Measurements from ENCODE around the gene CDH13.

GRCh38 chr16:83803811-83804210, 1177.0 kb downstream of the CDH13 start:
- TF ChIP-seq CSDC2 (CRISPR knock-in tag; IDR thresholded peaks at IDR 0.05) (no peak), ZFP3 (CRISPR knock-in tag; IDR thresholded peaks at IDR 0.05) (no peak), TOX (CRISPR knock-in tag; IDR thresholded peaks at IDR 0.05; ENCODE audit: borderline replicate concordance) (no peak), RARB (CRISPR knock-in tag; IDR thresholded peaks at IDR 0.05) (no peak), ZNF70 (CRISPR knock-in tag; IDR thresholded peaks at IDR 0.05) (no peak), ESRRG (CRISPR knock-in tag; IDR thresholded peaks at IDR 0.05) (no peak), SNAI2 (CRISPR knock-in tag; IDR thresholded peaks at IDR 0.05) (no peak), ZFP30 (CRISPR knock-in tag; IDR thresholded peaks at IDR 0.05) (no peak), OSR1 (CRISPR knock-in tag; IDR thresholded peaks at IDR 0.05) (no peak)
- TF ChIP-seq, protein P1, sequence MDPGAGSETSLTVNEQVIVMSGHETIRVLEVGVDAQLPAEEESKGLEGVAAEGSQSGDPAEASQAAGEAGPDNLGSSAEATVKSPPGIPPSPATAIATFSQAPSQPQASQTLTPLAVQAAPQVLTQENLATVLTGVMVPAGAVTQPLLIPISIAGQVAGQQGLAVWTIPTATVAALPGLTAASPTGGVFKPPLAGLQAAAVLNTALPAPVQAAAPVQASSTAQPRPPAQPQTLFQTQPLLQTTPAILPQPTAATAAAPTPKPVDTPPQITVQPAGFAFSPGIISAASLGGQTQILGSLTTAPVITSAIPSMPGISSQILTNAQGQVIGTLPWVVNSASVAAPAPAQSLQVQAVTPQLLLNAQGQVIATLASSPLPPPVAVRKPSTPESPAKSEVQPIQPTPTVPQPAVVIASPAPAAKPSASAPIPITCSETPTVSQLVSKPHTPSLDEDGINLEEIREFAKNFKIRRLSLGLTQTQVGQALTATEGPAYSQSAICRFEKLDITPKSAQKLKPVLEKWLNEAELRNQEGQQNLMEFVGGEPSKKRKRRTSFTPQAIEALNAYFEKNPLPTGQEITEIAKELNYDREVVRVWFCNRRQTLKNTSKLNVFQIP (CRISPR knock-in tag; IDR thresholded peaks at IDR 0.05; ENCODE audit: borderline replicate concordance, low read depth): no peak
- TF ChIP-seq, protein P2, sequence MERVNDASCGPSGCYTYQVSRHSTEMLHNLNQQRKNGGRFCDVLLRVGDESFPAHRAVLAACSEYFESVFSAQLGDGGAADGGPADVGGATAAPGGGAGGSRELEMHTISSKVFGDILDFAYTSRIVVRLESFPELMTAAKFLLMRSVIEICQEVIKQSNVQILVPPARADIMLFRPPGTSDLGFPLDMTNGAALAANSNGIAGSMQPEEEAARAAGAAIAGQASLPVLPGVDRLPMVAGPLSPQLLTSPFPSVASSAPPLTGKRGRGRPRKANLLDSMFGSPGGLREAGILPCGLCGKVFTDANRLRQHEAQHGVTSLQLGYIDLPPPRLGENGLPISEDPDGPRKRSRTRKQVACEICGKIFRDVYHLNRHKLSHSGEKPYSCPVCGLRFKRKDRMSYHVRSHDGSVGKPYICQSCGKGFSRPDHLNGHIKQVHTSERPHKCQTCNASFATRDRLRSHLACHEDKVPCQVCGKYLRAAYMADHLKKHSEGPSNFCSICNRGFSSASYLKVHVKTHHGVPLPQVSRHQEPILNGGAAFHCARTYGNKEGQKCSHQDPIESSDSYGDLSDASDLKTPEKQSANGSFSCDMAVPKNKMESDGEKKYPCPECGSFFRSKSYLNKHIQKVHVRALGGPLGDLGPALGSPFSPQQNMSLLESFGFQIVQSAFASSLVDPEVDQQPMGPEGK (CRISPR knock-in tag; IDR thresholded peaks at IDR 0.05; ENCODE audit: borderline replicate concordance): no peak
- TF ChIP-seq, protein P3, sequence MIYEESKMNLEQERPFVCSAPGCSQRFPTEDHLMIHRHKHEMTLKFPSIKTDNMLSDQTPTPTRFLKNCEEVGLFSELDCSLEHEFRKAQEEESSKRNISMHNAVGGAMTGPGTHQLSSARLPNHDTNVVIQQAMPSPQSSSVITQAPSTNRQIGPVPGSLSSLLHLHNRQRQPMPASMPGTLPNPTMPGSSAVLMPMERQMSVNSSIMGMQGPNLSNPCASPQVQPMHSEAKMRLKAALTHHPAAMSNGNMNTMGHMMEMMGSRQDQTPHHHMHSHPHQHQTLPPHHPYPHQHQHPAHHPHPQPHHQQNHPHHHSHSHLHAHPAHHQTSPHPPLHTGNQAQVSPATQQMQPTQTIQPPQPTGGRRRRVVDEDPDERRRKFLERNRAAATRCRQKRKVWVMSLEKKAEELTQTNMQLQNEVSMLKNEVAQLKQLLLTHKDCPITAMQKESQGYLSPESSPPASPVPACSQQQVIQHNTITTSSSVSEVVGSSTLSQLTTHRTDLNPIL (CRISPR knock-in tag; IDR thresholded peaks at IDR 0.05; ENCODE audit: low read depth): no peak

All from SK-N-SH treated with all-trans-retinoic acid at 6 μM for 48 hours (cell line).